OCI-M1 (cell line): Measurements from ENCODE around the gene PDCD5.
"Not testable (repeated sequence)": the region's sequence is repeated elsewhere in the genome, so short reads cannot be mapped to it uniquely, and the experiment has no call there.

ENCODE experiments used
- DNase-seq: peaks from one replicate; lab custom pipeline; 2025; lab: John Stamatoyannopoulos, UW

Gene PDCD5, protein sequence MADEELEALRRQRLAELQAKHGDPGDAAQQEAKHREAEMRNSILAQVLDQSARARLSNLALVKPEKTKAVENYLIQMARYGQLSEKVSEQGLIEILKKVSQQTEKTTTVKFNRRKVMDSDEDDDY

DNA sequence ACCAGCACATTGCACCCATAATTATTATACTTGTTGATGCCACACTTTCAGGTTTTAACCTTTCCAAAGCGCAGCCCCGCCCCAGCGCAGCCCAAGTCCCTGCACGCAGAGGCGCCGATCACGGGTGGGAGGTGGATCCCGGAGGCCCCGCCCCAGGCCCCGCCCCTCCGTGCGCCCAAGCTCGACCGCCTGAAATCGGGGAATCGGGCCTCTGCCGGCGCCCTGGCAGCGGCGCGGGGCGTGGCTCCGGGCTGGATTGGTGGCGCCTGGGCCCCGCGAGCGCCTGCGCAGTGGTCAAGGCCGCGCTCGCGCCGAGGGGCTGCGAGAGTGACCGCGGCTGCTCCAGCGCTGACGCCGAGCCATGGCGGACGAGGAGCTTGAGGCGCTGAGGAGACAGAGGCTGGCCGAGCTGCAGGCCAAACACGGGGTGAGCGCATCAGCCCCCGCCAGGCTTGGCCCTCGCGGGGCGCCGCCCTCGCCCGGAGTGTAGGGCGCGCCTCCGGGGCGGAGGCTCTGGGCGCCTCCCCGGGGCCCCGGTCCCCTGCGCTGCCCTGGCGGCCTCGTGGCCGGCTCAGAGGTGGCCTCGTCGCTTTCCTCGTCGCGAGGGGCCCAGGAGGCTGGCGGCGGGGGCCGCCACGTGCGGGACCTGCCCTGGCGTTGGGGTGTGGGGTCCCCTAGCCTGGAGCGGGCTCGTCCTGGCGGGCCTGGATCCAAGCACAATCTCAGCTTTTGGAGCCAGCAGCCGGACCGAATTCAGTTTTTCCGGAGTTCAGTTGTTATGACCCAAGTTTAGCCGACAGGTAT is at the start of gene PDCD5:
TSS of gene PDCD5 (plus strand) at position 290 of the 804 bp plus-strand sequence. CDS start at position 362, 72 bp downstream.
- peak; percentile 99 for DNase-seq

DNA sequence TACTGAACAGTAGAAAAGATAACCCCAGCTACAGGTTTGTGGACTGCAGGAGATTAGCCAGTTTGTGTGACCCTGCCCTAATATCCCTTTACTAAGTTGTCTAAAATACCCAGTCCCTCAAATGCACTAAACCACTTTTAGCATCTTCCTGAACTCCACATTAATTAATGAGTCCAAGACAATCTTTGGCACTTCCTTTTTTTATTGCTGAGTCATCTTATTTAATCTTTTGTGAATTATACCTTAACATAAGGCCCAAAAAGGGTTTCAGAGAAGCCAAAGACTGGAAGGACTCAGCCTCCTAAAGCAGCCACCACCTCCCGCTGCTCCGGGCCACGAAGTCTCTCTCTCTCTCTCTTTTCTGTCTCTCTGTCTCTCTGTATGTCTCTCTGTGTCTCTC is 48.8 kb upstream of the PDCD5 start:
- DNase-seq, result peak; percentile 61

DNA sequence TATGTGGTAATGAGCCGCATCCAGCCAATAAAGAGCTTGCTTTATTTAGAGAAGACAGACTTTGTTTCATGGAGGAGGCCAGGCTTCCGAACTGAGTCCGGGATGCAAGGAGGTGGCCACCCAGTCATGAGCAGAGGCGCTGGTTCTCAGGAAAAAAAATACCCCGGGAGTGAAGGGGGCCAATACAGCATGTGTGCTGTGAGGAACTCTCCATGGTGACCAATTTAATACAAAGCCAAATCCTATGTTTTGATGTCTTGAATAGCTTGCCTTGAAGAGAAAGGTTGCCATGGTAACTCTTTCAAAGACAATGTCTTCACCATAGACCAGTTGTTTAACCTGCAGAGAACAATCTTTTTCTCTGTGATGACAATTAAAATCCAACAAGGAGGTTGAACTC is 43.4 kb upstream of the PDCD5 start:
- DNase-seq, result no peak

DNA sequence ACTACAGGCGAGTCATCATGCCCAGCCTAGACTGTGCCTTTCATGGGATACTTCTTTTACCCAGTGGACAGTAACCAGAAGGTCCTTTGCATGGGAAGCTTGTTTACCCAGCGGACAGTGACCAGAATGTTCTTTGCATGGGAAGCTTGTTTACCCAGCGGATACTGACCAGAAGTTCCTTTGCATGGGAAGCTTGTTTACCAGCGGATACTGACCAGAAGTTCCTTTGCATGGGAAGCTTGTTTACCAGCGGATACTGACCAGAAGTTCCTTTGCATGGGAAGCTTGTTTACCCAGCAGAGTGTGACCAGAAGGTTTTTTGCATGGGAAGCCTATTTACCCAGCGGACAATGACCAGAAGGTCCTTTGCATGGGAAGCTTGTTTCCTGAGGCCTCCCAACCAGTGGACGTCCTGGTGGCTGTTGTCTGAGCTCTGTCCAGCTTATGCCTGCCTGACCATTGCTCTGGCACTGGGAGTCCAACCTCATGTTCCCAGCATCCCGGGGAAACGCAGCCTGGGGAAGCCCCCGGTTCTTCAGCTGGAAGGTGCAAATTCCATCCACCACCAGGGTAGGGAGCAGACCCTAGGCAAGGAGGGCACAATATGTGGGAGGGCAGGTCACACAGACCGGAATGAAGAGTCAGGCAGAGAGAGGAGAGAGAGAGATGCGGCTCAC is 41.6 kb upstream of the PDCD5 start:
- DNase-seq, result no peak

DNA sequence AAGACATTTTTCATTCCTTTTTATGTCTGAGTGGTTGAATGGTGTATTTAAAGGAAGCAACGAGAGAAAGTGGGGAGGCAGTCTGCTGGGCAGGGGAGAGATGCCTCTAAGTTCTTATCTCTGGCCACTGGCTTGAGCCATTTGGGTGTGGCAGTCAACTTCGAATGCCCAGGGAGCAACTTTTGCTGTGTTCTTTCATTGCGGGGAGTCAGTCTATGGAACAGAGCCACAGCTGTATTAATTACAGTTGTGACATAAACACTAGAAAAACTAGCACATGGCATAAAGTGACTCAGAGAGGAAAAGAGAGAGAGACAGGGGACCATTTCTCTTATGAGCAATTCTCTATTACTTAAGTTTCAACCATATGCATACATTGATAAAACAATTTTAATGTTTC is 40.4 kb upstream of the PDCD5 start:
- DNase-seq, result peak; percentile 53

DNA sequence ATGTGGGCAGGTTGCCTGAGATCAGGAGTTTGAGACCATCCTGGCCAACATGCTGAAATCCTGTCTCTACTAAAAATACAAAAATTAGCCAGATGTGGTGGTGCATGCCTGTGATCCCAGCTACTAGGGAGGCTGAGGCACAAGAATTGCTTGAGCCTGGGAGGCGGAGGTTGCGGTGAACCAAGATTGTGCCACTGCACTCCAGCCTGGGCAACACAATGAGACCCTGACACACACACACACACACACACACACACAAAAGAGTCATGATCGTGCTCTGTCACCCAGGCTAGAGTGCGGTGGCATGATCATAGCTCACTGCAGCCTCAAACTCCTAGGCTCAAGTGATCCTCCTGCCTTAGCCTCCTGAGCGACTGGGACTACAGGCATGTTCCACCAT is 39.6 kb upstream of the PDCD5 start:
- not testable (repeated sequence) for DNase-seq

DNA sequence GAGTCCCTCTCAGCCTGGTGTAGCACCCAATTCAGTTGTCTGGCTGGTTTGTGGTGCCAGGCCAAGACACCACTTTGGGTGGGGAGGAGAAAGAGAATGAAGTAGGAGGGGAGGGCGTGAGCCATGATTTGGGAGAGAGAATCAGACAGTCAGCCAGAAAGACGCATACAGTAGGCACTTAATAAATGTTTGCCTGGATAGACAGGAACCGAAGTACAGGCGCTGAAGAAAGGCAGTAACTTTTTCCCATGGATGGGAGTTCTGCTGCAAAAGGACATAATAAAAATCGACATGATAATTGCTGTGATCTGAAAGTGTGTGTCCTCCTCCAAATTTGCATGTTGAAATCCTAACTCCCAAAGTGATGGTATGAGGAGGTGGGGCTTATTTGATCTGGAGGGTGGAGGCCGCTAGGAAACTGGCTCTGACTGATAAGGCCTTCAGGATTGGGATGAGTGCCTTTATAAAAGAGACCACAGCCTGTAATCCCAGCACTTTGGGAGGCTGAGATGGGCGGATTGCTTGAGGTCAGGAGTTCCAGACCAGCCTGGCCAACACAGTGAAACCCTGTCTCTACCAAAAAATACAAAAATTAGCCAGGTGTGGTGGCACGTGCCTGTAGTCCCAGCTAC is 38.4 kb upstream of the PDCD5 start:
- peak; percentile 30 for DNase-seq

DNA sequence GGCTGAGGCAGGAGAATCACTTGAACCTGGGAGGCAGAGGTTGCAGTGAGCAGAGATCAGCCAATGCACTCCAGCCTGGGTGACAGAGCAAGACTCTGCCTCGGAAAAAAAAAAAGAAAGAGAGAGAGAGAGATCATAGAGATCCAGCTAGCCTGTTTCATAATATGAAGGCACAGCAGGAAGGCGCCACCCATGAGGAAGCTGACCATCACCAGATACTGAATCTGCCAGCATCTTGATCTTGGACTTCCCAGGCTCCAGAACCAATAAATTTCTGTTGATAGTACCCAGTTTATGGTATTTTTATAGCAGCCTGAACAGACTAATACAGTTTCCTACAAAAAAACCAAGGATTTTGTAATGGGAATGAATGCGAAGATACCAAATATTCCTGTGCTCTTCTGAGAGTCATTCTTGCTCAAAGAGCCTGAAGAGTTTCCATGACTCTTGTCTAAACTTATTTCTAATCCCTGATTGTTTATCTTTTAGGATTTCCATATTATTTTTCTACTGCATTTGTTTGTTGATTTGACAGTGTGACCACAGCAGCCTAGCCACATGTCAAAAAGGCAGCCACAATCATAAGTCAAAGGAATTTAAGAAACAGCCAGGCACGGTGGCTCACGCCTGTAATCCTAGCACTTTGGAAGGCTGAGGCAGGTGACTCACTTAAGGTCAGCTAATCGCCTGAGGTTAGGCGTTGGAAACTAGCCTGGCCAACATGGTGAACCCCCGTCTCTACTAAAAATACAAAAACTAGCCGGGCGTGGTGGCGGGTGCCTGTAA is 37.7 kb upstream of the PDCD5 start:
- DNase-seq, result no peak

DNA sequence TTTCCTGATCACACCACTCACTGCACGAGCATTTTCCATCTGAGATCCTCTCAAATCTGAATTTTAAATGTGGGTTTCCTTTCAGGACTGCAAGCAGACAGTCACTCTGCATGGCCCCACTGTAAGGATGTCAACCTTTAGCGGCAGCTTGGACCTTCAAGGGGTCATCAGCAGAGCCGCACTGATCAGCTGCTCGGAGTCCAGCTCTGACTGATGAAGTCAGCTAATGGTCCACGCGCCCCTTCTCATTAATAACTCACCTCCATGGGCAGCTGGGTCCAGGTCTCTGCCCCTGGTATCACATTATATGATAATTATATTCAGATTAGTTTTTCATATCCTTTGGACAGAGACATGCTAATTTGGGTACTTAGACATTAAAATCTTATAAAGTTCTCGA is 36.1 kb upstream of the PDCD5 start:
- no peak for DNase-seq

DNA sequence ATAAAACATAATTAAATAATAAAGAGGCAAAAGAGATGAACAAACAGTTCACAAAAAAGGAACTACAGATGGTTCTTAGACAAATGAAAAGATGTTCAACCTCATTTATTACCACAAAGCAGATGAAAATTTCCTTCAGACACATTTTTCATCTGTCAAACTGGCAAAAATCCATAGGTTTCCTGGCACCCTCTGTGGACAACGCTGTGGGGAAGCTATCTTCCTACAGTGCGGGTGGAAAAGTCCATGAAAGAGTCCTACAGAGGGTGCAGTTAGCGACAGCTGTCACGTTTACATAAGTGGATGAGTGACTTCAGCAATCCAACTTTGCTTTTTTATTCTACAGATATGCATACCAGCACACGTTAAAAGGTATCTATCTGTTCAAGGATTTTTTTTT is 30.3 kb upstream of the PDCD5 start:
- DNase-seq, result no peak

DNA sequence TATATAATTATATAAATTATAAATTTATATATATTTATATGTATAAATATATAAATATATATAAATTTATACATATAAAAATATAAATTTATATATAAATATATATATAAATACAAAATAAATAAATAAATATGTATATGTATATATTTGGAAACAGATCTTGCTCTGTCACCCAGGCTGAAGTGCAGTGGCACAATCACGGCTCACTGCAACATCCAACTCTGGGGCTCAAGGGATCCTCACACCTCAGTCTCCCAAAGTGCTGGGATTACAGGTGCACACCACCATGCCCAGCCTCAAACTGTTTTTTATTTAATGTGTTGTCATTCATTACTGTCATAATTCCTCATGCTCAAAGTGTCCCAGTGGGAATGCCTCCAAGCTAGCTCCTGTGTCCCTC is 25.2 kb upstream of the PDCD5 start:
- DNase-seq, result no peak

DNA sequence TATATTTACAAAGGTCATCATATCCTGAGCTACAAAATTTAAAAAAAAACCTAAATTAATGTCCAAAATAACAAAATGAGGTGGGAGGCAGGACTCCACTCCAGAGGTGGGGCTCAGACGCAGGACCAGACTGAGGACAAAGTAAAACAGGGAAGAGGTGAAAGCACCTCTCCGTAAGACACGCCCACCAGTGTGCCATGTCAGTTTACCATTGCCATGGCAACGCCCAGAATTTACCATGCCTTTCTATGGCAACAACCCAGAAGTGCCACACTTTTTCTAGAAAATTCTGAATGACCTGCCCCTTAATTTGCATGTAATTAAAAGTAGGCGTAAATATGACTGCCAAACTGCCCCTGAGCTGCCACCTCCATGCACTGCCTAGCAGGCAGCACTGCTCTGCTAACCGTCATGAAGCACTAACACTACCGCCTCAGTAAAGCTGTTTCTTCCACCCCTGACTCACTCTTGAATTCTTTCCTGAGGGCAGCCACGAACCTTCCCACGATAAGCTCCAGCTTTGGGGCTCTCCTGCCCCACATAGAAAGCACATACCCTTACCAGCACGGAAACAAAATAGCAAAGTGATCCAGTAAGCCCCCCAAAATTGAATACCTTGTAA is 22.3 kb upstream of the PDCD5 start:
- no peak for DNase-seq

DNA sequence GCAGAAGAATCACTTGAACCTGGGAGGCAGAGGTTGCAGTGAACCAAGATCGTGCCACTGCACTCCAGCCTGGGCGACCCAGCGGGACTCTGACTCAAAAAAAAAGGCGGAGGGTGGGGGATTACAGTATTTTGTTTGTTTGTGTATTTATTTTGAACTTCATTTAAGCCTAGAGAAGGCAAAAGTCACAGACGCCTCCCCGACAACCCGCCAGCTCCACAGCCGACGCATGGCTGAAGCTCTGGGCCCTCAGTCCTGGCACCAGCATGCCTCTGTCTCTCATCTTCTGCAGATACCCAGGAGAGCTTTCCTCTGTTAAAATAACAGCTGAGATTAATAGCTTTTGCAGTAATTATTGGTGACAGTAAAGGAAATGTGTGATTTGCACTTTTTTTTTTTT is 17.2 kb upstream of the PDCD5 start:
- no peak for DNase-seq

DNA sequence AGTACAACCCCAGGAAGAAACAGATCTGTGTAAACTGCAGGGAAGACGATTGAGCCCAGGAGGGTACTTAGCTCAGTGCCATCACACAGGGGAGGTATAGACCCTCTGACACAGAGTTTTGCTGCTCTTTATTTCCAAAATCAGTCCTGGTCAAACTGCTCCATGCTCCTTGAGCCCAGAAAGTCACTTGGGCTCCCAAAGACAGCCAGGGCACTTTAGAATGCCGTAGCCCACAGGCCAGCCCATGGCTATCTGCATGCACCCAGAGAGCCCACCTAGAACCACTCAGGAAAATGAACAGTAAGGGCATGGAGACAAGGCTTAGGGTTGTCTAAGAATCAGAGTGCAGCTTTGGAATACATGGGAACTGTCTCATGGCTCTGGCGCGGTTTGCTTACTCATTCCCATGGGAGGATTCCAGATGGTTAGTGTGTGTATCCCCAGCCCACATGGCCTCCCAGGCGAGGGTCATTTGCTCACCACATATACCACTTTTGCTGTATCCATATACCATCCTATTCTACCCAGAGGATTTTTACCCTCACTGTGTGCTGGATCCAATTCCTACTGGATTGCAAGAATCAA is 14.7 kb upstream of the PDCD5 start:
- no peak for DNase-seq

DNA sequence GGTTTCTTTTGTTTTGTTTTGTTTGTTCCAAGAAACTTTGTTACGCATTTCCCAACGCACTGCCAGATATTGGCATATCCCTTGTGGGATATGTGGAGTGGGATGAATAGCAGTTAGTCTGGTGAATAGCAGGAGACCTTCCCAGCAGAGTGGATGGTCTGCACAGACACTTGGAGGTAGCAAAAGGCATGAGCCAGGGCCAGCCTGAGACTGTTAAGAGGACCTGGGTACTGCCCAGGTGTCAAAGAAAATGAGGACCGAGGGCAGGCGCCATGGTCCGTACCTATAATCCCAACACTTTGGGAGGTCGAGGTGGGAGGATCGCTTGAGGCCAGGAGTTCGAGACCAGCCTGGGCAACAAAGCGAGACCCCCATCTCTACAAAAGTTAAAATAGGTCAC is 13.5 kb upstream of the PDCD5 start:
- no peak for DNase-seq

DNA sequence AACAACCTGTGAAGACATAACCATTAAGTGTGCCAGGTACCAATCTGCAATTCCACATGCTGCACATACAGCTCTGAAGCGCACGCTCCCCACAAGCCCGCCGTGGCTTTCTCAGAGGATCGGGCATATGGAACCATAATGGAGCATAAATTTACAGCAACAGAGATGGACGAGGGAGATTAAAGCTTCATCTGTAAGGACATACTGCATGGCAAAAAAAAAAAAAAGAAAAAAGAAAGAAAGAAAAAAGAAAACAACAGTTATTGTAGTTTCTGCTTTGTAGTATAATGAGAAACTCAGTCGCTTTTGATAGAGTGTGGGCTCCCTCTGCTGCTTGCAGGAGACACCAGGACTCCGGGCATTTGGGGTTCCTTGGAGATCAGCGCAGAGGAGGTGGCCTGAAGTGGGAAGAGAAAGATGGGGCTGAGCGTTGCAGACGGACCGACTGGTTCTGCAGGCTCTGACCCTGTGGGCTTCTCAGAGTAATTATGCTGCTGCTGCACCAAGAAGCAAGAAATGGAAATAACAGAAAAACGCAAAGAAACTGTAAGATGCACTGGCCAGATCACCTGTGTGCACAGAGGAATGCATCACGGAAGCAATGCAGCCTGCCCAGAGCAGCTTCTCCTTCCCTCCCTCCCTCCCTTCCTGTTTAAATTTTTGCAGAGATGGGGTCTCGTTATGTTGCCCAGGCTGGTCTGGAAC is 10.8 kb upstream of the PDCD5 start:
- peak; percentile 79 for DNase-seq

DNA sequence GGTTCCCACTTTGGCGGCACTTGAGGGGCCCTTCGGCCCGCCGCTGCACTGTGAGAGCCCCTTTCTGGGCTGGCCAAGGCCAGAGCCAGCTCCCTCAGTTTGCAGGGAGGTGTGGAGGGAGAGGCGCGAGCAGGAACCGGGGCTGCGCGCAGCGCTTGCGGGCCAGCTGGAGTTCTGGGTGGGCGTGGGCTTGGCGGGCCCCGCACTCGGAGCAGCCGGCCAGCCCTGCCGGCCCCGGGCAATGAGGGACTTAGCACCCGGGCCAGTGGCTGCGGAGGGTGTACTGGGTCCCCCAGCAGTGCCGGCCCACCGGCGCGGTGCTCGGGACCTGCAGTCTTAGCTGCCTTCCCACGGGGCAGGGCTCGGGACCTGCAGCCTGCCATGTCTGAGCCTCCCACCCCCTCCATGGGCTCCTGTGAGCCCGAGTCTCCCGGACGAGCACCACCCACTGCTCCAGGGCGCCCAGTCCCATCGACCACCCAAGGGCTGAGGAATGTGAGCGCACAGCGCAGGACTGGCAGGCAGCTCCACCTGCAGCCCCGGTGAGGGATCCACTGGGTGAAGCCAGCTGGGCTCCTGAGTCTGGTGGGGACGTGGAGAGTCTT is 9.4 kb upstream of the PDCD5 start:
- DNase-seq, result not testable (repeated sequence)

DNA sequence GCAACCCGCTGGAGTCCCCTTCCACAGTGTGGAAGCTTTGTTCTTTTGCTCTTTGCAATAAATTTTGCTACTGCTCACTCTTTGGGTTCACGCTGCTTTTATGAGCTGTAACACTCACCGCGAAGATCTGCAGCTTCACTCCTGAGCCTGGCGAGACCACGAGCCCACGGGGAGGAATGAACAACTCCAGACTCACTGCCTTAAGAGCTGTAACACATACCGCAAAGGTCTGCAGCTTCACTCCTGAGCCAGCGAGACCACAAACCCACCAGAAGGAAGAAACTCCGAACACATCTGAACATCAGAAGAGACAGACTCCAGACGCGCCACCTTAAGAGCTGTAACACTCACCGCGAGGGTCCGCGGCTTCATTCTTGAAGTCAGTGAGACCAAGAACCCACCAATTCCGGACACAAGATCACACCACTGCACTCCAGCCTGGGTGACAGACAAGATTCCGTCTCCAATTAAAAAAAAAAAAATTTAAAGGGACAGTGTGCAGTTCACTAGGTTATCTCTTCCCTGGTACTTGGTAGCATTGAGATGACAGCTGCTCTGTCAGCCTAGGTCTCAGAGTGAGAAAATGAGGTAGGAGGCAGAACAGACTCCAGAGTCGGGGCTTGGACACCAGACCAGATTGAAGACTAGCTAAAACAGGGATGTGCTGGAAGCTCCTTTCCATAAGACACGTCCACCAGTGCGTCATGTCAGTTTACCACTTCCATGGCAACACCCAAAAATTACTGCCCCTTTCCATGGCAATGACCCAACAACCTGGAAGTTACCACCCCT is 8.1 kb upstream of the PDCD5 start:
- DNase-seq, result not testable (repeated sequence)

DNA sequence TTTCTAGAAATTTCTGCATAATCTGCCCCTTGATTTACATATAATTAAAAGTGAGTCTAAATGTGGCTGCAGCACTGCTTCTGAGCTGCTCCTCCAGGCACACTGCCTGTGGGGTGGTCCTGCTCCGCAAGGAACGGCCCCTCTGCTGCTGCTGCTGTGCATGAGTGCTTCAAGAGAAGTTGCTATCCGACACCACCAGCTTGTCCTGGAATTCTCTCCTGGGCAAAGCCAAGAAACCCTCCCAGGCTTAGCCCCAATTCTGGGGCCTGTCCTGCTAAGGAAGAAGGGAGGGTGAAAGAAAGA is 7.5 kb upstream of the PDCD5 start:
- no peak for DNase-seq

DNA sequence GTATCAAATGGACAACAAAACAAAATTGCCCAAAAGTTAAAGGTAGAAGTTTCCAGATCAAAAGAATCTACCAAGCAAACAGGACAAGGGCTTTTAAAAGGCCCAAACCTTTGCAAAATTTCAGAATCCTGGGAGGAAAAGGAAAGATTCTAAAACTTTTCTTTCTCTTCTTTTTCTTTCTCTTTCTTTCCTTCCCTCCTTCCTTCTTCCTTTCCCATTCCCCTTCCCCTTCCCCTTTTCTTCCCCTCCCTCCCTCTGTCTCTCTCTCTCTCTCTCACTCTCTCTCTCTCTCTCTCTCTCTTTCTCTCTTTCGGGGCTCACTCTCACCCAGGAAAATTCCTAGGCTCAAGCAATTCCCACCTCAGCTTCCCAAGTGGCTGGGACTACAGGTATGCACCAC is 4.2 kb upstream of the PDCD5 start:
- no peak for DNase-seq
